H1 (cell line): ENCODE measurements around the gene DUSP18. TPM values are rescaled to one million over a fixed set of nuclear protein-coding genes. Genes with fewer than 3 reads are reported as not detected.

ENCODE experiments used
- CTCF ChIP-seq, 3 experiments: IDR thresholded peaks; 1 replicate in 2 of 3; 2 replicates in 1 of 3; pipeline versions ENCODE4 v1.5.1 to v1.6.1; 2011; ENCODE audit warnings: low read length in 3 of 3, mild to moderate bottlenecking in 3 of 3, inconsistent platforms in 2 of 3, low read depth in 1 of 3, moderate library complexity in 1 of 3; ENCODE audit not compliant: insufficient read depth in 1 of 3; ENCODE audit errors: control extremely low read depth in 1 of 3
- PHF8 ChIP-seq: fragments of 200-600 bp; sonication (generic); conservative IDR thresholded peaks from 2 replicates; pipeline ENCODE4 v1.7.1; 2012; ENCODE audit warnings: low read depth, mild to moderate bottlenecking, inconsistent platforms, low read length, moderate library complexity
- YY1 ChIP-seq: IDR thresholded peaks from 2 replicates; pipeline ENCODE4 v1.6.1; 2011; ENCODE audit warnings: low read depth, mild to moderate bottlenecking, low read length
- polyA plus RNA-seq, 7 experiments: library from polyadenylated mRNA; depleted of rRNA in 3 of 7; stranded (reverse) in 5 of 7; unstranded in 2 of 7; fragments of >200 nt in 5 of 7; fragments of 200-250 nt in 2 of 7; gene quantifications; 1 replicate in 5 of 7; 2 replicates in 1 of 7; 4 replicates in 1 of 7; pipeline versions ENCODE4 v1.2.1 to v1.2.3, GENCODE V29; 2011 to 2013; ENCODE audit warnings: missing spikeins in 2 of 7, mixed read lengths in 2 of 7
- total RNA-seq: library from RNA; stranded (reverse); fragmentation: NEBNext Ultra II Directional; extraction: Animal tissue kit (Norgen Biotek cat#: 25700); gene quantifications from 2 replicates; pipeline ENCODE4 v1.2.1, GENCODE V29; 2021

DUSP18 gene
- total and polyA plus RNA-seq, 2 of the 8 experiments (the other 6 are each of a cell fraction or from before 2014, with no cell fraction given): 2.6 to 7.3 TPM

GRCh38 chr22:30635273-30636225 is 32.1 kb downstream of the DUSP18 start, which contains the start of gene SLC35E4 (continued):
- TF ChIP-seq CTCF (IDR thresholded peaks at IDR 0.05; ENCODE audit: control extremely low read depth in 1 of 3, insufficient read depth in 1 of 3, low read depth in 1 of 3, low read length in 3 of 3) (peak in 1 of 3 experiments; percentile 12; a peak in 2 of 4 replicates), PHF8 (peak; percentile 54), YY1 (0 out of 2 replicates have a peak, but pooled peaks have one; percentile 3)
